ENCODE measurements around the gene CDH10.

CDH10 gene

GRCh38 chr5:24480952-24481351 is 163.8 kb downstream of the CDH10 start:
- Histone ChIP-seq H3K4me1 (ENCODE audit: control insufficient read depth, insufficient read depth, low read length) (no peaks in the 10 kb centered on the region), H3K9me3 (ENCODE audit: control insufficient read depth, insufficient read depth, low read length) (no peaks in the 10 kb centered on the region), H3K36me3 (ENCODE audit: control insufficient read depth, insufficient read depth, low read length) (no peaks in the 10 kb centered on the region), H3K9ac (ENCODE audit: low read depth, low read length) (no peak overlapping the region), H3K4me3 (ENCODE audit: low read depth, low read length) (no peak overlapping the region), H3K27me3 (ENCODE audit: control insufficient read depth, insufficient read depth, low read length) (no peaks in the 10 kb centered on the region)

GRCh38 chr5:24477958-24478357 is 166.8 kb downstream of the CDH10 start:
- Histone ChIP-seq H3K9me3 (ENCODE audit: control insufficient read depth, insufficient read depth, low read length) (no peaks in the 10 kb centered on the region), H3K36me3 (ENCODE audit: control insufficient read depth, insufficient read depth, low read length) (no peaks in the 10 kb centered on the region), H3K9ac (ENCODE audit: low read depth, low read length) (no peak overlapping the region), H3K4me1 (ENCODE audit: control insufficient read depth, insufficient read depth, low read length) (no peaks in the 10 kb centered on the region), H3K4me3 (ENCODE audit: low read depth, low read length) (no peak overlapping the region), H3K27me3 (ENCODE audit: control insufficient read depth, insufficient read depth, low read length) (no peaks in the 10 kb centered on the region)

GRCh38 chr5:24475101-24475500 is 169.7 kb downstream of the CDH10 start:
- H3K4me1 ChIP-seq (ENCODE audit: control insufficient read depth, insufficient read depth, low read length) = no peaks in the 10 kb centered on the region
- no peaks in the 10 kb centered on the region for H3K36me3 ChIP-seq (ENCODE audit: control insufficient read depth, insufficient read depth, low read length)
- no peaks in the 10 kb centered on the region for H3K9me3 ChIP-seq (ENCODE audit: control insufficient read depth, insufficient read depth, low read length)

GRCh38 chr5:24474685-24475084 is 170.1 kb downstream of the CDH10 start:
- Histone ChIP-seq H3K4me3 (ENCODE audit: low read depth, low read length) (no peak overlapping the region), H3K4me1 (ENCODE audit: control insufficient read depth, insufficient read depth, low read length) (no peaks in the 10 kb centered on the region), H3K9me3 (ENCODE audit: control insufficient read depth, insufficient read depth, low read length) (no peaks in the 10 kb centered on the region), H3K36me3 (ENCODE audit: control insufficient read depth, insufficient read depth, low read length) (no peaks in the 10 kb centered on the region), H3K9ac (ENCODE audit: low read depth, low read length) (no peak overlapping the region), H3K27me3 (ENCODE audit: control insufficient read depth, insufficient read depth, low read length) (no peaks in the 10 kb centered on the region)

More at GRCh38 chr5:24475101-24475500, 169.7 kb downstream of the CDH10 start:
- H3K27me3 ChIP-seq (ENCODE audit: control insufficient read depth, insufficient read depth, low read length) = no peaks in the 10 kb centered on the region
- H3K9ac ChIP-seq (ENCODE audit: low read depth, low read length) = no peak overlapping the region
- H3K4me3 ChIP-seq (ENCODE audit: low read depth, low read length) = no peak overlapping the region

GRCh38 chr5:24472518-24472917 is 172.3 kb downstream of the CDH10 start:
- Histone ChIP-seq H3K4me1 (ENCODE audit: control insufficient read depth, insufficient read depth, low read length) (no peaks in the 10 kb centered on the region), H3K36me3 (ENCODE audit: control insufficient read depth, insufficient read depth, low read length) (no peaks in the 10 kb centered on the region), H3K4me3 (ENCODE audit: low read depth, low read length) (no peak overlapping the region)

GRCh38 chr5:24444414-24444813 is 200.4 kb downstream of the CDH10 start:
- H3K4me1 ChIP-seq (ENCODE audit: control insufficient read depth, insufficient read depth, low read length) = no peaks in the 10 kb centered on the region
- H3K9me3 ChIP-seq (ENCODE audit: control insufficient read depth, insufficient read depth, low read length) = no peaks in the 10 kb centered on the region
- no peak overlapping the region for H3K9ac ChIP-seq (ENCODE audit: low read depth, low read length)
- no peaks in the 10 kb centered on the region for H3K27me3 ChIP-seq (ENCODE audit: control insufficient read depth, insufficient read depth, low read length)
- H3K4me3 ChIP-seq (ENCODE audit: low read depth, low read length) = no peak overlapping the region
- H3K36me3 ChIP-seq (ENCODE audit: control insufficient read depth, insufficient read depth, low read length) = no peaks in the 10 kb centered on the region

More at GRCh38 chr5:24472518-24472917, 172.3 kb downstream of the CDH10 start:
- H3K27me3 ChIP-seq (ENCODE audit: control insufficient read depth, insufficient read depth, low read length) = no peaks in the 10 kb centered on the region
- no peaks in the 10 kb centered on the region for H3K9me3 ChIP-seq (ENCODE audit: control insufficient read depth, insufficient read depth, low read length)
- H3K9ac ChIP-seq (ENCODE audit: low read depth, low read length) = no peak overlapping the region

GRCh38 chr5:24439465-24439864 is 205.3 kb downstream of the CDH10 start:
- Histone ChIP-seq H3K9me3 (ENCODE audit: control insufficient read depth, insufficient read depth, low read length) (no peaks in the 10 kb centered on the region), H3K36me3 (ENCODE audit: control insufficient read depth, insufficient read depth, low read length) (no peaks in the 10 kb centered on the region), H3K27me3 (ENCODE audit: control insufficient read depth, insufficient read depth, low read length) (no peaks in the 10 kb centered on the region), H3K4me3 (ENCODE audit: low read depth, low read length) (no peak overlapping the region), H3K9ac (ENCODE audit: low read depth, low read length) (no peak overlapping the region), H3K4me1 (ENCODE audit: control insufficient read depth, insufficient read depth, low read length) (no peaks in the 10 kb centered on the region)

Measured in iPS-15b (cell line).